ENCODE results near the gene TMEM219. TPM values are rescaled to one million over a fixed set of nuclear protein-coding genes. Genes with fewer than 3 reads are reported as not detected.

The TMEM219 gene
- total RNA-seq, 1 donor from 2014 or later = 88.0 TPM

- Mint-ChIP-seq H3K4me3 (ENCODE audit: unreplicated experiment) (peak within 1 kb of the TSS; percentile 97), H3K27me3 (ENCODE audit: unreplicated experiment) (peaks cover 15% of the 10 kb centered on the region)
- peak; percentile 88 for DNase-seq
Measured at GRCh38 chr16:29995324-29995910, 33.5 kb downstream of the TMEM219 start, which contains the start of gene HIRIP3. Gene HIRIP3, minus strand, starts transcription at chr16:29995617. Its CDS starts 12 bp downstream, at chr16:29995605.

GRCh38 chr16:29995911-29996765, 34.3 kb downstream of the TMEM219 start, which contains the start of gene INO80E:
Gene INO80E, plus strand, starts transcription at chr16:29996241. Its CDS starts 70 bp downstream, at chr16:29996311.
- DNase-seq = peak; percentile 100
- TF ChIP-seq CTCF (IDR thresholded peaks at IDR 0.05; ENCODE audit: partially characterized antibody, unreplicated experiment) = no peak
- Mint-ChIP-seq H3K36me3 (ENCODE audit: unreplicated experiment) (no peaks in the 10 kb centered on the region), H3K4me3 (ENCODE audit: unreplicated experiment) (peak within 1 kb of the TSS; percentile 97), H3K27me3 (ENCODE audit: unreplicated experiment) (peaks cover 15% of the 10 kb centered on the region), H3K27ac (ENCODE audit: unreplicated experiment) (peak within 1 kb of the TSS; percentile 87), H3K9me3 (ENCODE audit: unreplicated experiment) (peaks cover 3% of the 10 kb centered on the region), H3K4me1 (ENCODE audit: low read depth, unreplicated experiment) (peaks cover 13% of the 10 kb centered on the region)

More at GRCh38 chr16:29995324-29995910, 33.5 kb downstream of the TMEM219 start, which contains the start of gene HIRIP3:
- no peak for TF ChIP-seq CTCF (IDR thresholded peaks at IDR 0.05; ENCODE audit: partially characterized antibody, unreplicated experiment)
- peaks cover 1% of the 10 kb centered on the region for H3K36me3 Mint-ChIP-seq (ENCODE audit: unreplicated experiment)
- peak within 1 kb of the TSS; percentile 87 for H3K27ac Mint-ChIP-seq (ENCODE audit: unreplicated experiment)
- H3K9me3 Mint-ChIP-seq (ENCODE audit: unreplicated experiment) = peaks cover 5% of the 10 kb centered on the region
- peaks cover 11% of the 10 kb centered on the region for H3K4me1 Mint-ChIP-seq (ENCODE audit: low read depth, unreplicated experiment)

GRCh38 chr16:29996766-29997250, 34.9 kb downstream of the TMEM219 start:
- DNase-seq = no peak
- Mint-ChIP-seq H3K36me3 (ENCODE audit: unreplicated experiment) (no peaks in the 10 kb centered on the region), H3K4me1 (ENCODE audit: low read depth, unreplicated experiment) (peaks cover 13% of the 10 kb centered on the region), H3K4me3 (ENCODE audit: unreplicated experiment) (peak overlapping the region; percentile 97), H3K27me3 (ENCODE audit: unreplicated experiment) (peaks cover 15% of the 10 kb centered on the region), H3K27ac (ENCODE audit: unreplicated experiment) (peak overlapping the region; percentile 33), H3K9me3 (ENCODE audit: unreplicated experiment) (peaks cover 3% of the 10 kb centered on the region)
- no peak for TF ChIP-seq CTCF (IDR thresholded peaks at IDR 0.05; ENCODE audit: partially characterized antibody, unreplicated experiment)

- TF ChIP-seq CTCF (IDR thresholded peaks at IDR 0.05; ENCODE audit: partially characterized antibody, unreplicated experiment) = no peak
- Mint-ChIP-seq H3K36me3 (ENCODE audit: unreplicated experiment) (no peaks in the 10 kb centered on the region), H3K27me3 (ENCODE audit: unreplicated experiment) (peaks cover 9% of the 10 kb centered on the region), H3K9me3 (ENCODE audit: unreplicated experiment) (peaks cover 7% of the 10 kb centered on the region), H3K27ac (ENCODE audit: unreplicated experiment) (peak overlapping the region; percentile 13), H3K4me1 (ENCODE audit: low read depth, unreplicated experiment) (peaks cover 21% of the 10 kb centered on the region), H3K4me3 (ENCODE audit: unreplicated experiment) (peak overlapping the region; percentile 10)
- no peak for DNase-seq
Measured at GRCh38 chr16:29999605-30000004, 37.7 kb downstream of the TMEM219 start.

Measured in glutamatergic neuron (in vitro differentiated cells).